Skin of body (tissue), 2 donors: ENCODE results near the gene PAM. TPM values are rescaled to one million over a fixed set of nuclear protein-coding genes. Genes with fewer than 3 reads are reported as not detected.
"Not testable (repeated sequence)": the region's sequence is repeated elsewhere in the genome, so short reads cannot be mapped to it uniquely, and the experiment has no call there.

Source experiments
- DNase-seq: peaks from one replicate; lab custom pipeline; 2025; lab: John Stamatoyannopoulos, UW
- total RNA-seq: library from RNA; depleted of rRNA; stranded (reverse); fragments of >200 nt; gene quantifications from one replicate; pipeline ENCODE4 v1.2.3, GENCODE V29; 2014

PAM gene
- total RNA-seq, 1 donor from 2014 or later = 77.2 TPM

DNA sequence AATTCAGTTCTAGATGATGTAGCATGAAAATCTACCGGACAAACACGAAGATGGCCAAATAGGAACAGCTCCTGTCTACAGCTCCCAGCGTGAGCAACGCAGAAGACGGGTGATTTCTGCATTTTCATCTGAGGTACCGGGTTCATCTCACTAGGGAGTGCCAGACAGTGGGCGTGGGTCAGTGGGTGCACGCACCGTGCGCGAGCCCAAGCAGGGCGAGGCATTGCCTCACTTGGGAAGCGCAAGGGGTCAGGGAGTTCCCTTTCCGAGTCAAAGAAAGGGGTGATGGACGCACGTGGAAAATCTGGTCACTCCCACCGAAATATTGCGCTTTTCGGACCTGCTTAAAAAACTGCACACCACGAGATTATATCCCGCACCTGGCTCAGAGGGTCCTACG lies 291.6 kb downstream of the PAM start:
- DNase-seq = not testable (repeated sequence)

DNA sequence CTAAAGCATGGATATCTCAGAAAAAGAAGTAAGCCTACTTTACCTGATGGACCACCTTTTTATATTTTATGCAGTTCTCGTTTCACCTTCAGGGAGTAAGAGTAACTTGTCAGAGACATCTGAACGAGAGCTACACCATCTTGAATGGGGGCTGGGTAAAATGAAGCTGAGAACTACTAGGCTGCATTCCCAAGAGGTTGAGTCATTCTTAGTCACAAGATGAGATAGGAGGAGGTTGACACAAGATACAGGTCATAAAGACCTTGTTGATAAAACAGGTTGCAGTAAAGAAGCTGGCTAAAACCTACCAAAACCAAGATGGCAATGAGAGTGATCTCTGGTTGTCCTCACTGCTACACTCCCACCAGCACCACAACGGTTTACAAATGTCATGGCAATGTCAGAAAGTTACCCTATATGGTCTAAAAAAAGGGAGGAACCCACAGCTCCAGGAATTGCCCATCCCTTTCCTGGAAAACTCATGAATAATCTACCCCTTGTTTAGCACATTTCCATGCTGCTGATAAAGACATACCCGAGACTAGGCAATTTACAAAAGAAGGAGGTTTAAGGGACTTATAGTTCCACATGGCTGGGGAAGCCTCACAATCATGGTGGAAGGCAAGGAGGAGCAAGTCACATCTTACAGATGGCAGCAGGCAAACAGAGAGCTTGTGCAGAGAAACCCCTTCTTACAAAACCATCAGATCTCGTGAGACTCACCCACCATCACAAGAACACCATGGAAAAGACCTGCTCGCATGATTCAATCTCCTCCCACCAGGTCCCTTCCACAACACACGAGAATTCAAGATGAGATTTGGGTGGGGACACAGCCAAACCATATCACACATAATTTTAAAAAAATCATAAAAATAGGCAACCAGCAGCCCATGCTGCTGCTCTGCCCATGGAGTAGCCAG lies 302.4 kb downstream of the PAM start:
- DNase-seq = no peak

DNA sequence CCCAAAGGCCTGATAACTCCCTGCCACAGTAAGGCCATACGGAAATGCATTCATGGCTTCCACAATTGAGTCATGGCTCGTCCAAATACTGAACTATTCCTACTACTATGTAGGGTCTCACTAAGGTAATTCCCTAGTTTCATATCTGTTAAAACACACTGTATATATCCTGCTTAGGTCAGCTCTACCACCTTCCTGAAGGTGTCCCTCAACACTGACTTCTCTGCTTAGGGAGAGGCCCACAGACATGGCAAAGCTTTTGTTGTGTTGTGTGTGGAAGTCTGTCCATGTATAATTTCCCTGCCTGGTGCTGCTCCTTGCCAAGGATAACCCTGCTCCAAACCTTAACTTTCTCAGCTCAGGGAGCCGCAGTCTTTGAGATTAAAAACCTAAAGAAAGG lies 304.4 kb downstream of the PAM start:
- DNase-seq = no peak

DNA sequence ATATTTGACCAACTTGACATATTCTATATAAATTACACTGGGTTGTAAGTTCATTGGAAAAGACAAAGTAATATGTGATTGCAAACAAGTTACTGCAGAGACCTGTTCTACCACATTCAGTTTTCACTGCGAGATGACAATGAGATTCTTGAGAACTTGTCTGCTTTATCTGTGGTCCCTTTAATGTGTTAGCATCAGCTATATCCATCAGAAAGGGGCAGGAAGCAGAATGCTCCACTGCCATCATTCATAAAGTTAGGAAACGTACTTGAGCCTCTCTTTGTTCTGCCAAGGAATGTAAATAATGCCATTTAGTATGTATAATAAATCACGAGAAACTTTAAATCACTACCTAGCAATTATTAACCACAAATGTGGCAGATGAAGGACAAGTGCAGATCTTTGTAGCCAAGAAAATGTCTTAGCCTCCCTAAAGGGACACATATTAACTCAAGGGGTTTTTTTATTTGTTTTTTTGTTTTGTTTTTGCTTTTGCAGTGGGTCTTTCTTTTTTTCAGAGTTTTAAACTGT lies 305.4 kb downstream of the PAM start:
- DNase-seq = no peak

DNA sequence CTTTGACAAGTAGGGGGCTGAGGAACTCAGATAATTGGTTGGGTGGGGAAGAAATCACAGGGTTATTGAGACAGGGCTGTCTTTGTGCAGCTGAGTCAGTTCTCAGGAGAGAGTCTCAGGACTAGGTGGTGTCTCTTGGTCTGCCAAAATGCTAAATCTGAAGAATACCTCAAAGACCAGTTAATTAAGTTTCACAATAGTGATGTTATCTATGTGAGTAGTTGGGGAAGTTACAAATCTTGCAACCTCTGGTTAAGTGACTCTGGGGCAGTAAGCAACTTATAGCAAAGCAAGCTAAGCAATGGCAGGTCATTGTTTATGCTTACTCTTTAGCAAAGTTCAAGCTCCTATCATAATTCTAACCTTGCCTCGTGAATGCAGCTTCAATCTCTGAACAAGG lies 311.2 kb downstream of the PAM start:
- no peak for DNase-seq

- DNase-seq = not testable (repeated sequence)
Observed at GRCh38 chr5:103073500-103073899, 318.4 kb downstream of the PAM start.

DNA sequence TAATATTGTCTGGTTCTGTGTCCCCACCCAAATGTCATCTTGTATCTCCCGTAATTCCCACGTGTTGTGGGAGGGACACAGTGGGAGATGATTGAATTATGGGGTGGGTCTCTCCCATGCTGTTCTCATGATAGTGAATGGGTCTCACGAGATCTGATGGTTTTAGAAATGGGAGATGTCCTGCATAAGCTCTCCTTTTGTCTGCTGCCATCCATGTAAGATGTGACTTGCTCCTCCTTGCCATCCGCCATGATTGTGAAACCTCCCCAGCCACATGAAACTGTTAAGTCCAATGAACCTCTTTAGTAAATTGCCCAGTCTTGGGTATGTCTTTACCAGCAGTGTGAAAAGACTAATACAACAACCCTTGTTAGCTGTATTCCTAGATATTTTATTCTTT lies 320.3 kb downstream of the PAM start:
- DNase-seq = no peak
